GM04504 (cell line): ENCODE results near the gene TAS2R43.
"Not testable (repeated sequence)": the region's sequence is repeated elsewhere in the genome, so short reads cannot be mapped to it uniquely, and the experiment has no call there.

ENCODE experiments used
- DNase-seq: peaks from one replicate; pipeline ENCODE4 v3.0.0-alpha.2; 2012; ENCODE audit warnings: low read depth

Gene TAS2R43, protein sequence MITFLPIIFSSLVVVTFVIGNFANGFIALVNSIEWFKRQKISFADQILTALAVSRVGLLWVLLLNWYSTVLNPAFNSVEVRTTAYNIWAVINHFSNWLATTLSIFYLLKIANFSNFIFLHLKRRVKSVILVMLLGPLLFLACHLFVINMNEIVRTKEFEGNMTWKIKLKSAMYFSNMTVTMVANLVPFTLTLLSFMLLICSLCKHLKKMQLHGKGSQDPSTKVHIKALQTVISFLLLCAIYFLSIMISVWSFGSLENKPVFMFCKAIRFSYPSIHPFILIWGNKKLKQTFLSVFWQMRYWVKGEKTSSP

DNA sequence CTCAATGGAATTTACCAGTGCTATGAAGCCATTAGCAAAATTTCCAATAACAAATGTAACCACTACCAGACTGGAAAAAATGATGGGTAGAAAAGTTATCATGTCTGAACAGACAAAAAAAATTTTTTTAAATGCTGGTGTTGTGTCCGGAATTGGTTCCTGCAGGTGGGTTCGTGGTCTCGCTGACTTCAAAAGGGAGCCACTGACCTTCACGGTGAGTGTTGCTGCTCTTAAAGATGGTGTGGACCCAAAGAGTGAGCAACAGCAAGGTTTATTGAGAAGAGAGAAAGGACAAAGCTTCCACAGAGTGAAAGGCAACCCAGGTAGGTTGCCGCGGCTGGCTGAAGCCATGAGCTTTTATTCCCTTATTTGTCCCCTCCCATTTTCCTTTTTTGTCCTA is at the start of gene TAS2R43:
TAS2R43 (minus strand) TSS at position 186 of the 400 bp plus-strand sequence; CDS start at position 102, 84 bp downstream.
- no peak for DNase-seq

DNA sequence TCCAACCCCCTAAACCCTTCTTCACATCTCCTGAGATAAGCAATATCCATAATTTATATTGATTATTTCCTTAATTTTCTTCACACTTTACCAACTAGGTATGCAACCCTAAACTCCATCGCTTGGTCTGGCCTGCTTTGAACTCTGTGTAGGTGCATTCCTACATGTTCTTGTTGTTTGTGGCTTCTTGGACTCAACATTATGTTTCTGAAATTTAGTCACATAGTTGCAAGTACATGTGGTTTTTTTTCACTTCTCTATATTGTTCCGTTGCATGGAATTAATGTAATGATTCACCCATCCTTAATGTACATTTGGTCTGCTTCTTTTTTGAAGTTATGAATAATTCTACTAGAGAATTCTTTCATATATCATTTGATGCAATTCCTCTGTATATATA is 44.0 kb upstream of the TAS2R43 start:
- DNase-seq, result no peak

DNA sequence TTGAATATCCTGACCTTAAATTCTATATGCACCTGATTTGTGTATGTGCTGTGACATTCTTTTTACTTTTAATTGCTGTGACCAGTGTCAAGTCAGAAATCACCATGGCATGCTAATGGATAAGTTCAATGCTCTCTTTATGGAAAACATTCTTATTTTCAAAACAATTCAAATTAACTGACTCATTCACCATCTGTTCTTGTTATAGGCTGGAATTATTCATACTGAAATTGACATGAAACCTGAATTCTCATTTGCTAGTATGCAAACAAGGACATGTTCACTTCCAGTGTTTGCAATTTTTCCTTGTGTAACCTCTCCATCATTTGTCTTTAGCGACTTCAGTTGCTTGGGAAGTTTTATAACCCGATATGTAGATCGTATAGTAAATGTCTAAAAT is 42.2 kb upstream of the TAS2R43 start, which contains the start of gene TAS2R30:
TAS2R30 (minus strand) TSS at position 340 of the 400 bp plus-strand sequence. CDS start 400 bp downstream, outside the sequence.
- no peak for DNase-seq

DNA sequence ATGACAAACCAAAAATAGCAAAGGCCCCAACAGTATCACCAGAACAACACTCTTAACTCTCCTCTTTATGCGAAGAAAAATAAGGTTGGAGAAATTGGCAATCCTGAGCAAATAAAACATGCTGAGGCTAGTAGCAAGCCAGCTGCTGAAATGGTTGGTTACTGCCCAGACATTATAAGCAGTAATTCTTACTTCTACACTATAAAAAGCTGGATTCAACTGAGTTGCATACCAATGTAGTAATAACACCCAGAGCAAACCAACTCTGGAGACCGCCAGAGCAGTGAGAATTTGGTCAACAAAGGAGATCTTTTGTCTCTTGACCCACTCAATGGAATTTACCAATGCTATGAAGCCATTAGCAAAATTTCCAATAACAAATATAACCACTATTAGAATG is 41.7 kb upstream of the TAS2R43 start:
- no peak for DNase-seq

DNA sequence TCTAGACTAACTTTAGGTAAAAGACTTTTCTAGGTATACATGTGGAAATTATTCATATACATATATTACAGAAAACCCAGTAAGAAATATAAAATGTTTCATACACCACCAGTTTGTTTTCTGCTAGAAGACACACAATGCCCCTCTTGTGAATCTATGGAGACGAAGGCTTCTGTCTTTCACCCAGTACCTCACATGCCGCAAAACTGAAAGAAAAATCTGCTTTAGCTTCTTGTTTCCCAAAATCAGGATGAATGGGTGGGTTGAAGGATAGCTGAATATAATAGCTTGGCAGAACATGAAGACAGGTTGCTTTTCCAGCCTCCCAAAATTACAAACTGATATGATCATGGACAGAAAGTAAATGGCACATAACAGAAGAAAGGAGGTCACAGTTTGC is 41.0 kb upstream of the TAS2R43 start:
- DNase-seq, result no peak

DNA sequence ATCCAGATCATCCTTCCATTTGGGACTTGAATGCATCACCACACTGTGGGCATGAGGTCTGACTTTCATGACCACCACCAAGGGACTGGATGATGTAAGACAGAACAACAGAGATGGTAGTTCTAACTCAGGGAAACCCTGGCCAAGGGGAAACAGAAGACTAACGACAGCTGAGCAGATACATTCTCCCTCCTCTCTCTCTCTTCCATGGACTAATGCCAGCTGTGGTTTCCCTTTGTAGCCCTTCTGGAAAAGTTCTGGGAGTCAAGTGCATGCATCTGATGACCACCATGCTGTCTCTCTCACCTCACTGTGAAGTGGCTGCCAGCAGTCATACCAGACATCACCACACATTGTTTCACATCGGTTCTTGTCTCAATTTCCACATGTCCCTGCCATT is 38.9 kb upstream of the TAS2R43 start:
- DNase-seq, result no peak

DNA sequence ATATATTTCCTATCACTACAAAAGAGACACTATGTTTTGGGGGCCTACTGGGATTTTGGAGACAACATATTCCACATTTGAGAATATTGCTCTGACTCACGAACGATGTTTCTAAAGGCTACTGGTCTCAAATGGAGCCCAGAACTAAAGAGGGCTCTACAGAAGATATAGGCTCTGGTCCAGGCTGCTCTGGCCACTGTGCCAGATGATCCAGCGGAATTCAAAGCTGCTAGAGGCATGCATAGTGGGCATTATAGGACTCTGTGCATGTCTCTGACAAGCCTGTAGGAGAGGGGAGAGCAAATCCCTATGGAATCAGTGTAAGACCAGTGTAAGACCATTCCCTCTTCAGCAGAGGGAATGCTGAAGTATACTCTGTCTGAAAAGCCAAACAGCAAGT is 38.3 kb upstream of the TAS2R43 start:
- DNase-seq, result no peak

DNA sequence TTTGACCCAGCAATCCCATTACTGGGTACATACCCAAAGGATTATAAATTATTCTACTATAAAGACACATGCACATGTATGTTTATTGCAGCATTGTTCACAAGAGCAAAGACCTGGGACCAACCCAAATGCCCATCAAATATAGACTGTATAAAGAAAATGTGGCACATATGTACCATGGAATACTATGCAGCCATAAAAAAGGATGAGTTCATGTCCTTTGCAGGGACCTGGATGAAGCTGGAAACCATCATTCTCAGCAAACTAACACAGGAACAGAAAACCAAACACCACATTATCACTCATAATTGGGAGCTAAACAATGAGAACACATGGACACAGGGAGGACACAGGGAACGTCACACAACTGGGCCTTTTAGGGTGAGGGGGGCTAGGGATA is 22.0 kb upstream of the TAS2R43 start:
- not testable (repeated sequence) for DNase-seq

DNA sequence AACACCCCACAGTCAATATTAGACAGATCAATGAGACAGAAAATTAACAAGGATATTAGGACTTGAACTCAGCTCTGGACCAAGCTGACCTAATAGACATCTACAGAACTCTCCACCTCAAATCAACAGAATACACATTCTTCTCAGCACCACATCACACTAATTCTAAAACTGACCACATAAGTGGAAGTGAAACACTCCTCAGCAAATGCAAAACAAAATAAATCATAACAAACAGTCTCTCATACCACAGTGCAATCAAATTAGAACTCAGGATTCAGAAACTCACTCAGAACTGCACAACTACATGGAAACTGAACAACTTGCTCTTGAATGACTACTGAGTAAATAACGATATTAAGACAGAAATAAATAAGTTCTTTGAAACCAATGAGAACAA is 19.1 kb upstream of the TAS2R43 start:
- DNase-seq, result not testable (repeated sequence)

DNA sequence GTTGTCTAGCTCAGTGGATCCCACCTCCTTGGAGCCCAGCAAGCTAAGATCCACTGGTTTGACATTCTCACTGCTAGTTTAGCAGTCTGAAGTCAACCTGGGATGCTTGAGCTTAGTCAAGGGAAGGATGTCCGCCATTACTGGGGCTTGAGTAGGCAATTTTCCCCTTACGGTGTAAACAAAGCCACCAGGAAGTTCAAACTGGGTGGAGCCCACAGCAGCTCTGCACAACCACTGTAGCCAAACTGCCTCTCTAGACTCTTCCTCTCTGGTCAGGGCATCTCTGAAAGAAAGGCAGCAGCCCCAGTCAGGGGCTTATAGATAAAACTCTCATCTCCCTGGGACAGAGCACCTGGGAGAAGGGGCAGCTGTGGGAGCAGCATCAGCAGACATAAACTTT is 16.7 kb upstream of the TAS2R43 start:
- no peak for DNase-seq

DNA sequence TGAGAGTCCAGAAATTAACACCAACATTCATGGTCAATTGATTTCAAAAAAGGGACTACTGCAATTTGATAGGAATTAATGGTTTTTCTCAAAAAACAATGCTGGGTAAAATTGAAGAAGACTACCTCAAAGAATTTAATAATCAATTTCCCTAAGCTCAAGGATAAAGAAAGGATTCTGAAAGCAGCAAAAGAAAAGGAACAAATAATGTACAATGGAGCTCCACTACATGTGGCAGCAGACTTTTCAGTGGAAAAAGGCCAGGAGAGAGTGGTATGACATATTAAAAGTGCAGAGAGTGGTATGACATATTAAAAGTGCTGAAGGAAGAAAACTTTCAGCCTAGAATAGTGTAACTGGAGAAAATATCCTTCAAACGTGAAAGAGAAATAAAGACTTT is 15.6 kb upstream of the TAS2R43 start:
- no peak for DNase-seq

DNA sequence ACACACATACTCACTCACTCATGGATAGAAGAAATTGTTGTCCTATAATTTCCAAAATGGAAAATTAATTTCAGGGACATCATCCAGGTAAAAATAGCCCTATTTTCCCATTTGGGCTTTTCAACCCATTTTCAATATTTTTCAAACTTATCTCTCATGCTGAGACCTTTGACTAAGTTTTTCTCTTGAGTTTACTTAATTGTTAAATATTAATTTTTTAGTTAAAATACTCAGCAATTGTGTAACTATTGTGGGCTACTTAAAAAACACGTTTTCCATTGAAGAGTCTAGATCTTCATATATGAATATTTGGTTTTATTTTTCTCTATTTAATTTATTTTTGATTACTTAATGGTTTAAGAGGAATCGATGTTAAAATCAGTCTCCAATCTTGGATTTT is 14.2 kb upstream of the TAS2R43 start:
- DNase-seq, result no peak

DNA sequence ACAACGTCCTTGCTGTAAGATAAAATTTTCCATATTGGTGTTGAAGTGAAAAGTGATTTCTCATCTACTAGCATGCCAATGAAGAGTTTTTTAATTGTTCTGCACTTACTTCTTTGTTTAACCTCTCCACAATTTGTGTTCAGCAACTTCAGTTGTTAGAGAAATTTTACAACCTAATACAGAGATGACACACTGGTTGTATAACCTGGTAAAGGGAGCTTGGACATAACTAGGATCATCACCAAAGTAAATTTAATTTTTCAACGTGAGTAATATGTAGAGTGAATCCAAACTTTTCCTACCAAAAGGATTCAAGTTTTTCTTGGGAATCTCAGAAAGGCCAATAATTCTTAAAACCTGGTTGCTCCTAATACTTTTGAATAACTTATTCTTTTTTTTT is 13.4 kb upstream of the TAS2R43 start:
- DNase-seq, result no peak

DNA sequence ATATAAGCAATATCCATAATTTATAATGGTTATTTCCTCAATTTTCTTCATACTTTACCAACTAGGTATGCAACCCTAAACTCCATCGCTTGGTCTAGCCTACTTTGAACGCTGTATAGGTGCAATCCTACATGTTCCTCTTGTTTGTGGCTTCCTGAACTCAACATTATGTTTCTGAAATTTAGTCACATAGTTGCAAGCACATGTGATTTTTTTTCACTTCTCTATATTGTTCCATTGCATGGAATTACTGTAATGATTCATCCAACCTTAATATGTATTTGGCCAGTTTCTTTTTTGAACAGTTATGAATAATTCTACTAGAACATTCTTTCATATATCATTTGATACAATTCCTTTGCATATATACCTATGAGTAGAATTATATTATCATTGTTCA is 2.8 kb upstream of the TAS2R43 start:
- not testable (repeated sequence) for DNase-seq

DNA sequence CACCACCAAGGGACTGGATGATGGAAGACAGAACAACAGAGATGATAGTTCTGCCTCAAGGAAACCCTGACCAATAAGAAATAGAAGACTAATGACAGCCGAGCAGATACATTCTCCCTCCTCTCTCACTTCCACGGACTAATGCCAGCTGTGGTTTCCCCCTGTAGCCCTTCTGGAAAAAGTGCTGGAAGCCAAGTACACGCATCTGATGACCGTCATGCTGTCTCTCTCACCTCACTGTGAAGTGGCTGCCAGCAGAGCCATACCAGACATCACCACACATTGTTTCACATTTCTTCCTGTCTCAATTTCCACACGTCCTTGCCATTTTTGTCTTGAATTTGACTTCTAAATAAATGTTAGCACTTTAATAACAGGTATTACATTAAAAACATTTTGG is 2.9 kb downstream of the TAS2R43 start:
- no peak for DNase-seq

DNA sequence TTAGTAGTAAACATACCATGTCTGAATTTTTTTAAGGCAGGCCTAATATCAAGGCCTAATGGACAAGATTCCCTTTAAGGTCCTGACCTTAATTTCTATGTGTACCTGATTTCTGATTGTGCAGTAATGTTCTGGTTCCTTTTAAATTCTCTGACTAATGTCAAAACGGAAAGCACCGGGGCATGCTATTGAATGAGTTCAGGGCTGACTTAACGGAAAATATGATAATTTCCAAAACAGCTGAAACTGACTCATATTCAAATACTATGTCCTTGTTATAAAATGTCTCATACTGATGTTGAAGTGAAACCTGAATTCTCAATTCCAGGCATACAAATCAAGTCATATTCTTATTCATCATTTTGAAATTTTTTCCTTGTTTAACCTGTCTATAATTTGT is 6.7 kb downstream of the TAS2R43 start:
- no peak for DNase-seq

DNA sequence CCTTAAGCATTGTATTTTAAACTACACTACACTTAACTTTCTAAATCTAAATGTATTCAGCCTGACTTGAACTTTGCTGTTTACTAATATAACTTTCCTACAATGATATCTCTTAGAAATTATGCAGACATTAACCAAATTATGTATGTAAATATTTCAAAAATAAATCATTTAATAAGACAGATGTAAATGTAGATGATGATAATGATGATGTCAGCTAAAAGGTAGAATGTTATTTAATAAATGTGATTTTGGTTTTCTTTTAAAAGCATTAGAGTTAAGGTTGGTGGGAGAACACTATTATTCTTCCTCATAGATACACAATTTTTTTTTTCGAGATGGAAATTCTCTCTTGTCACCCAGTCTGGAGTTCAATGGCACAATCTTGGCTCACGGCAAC is 10.1 kb downstream of the TAS2R43 start:
- DNase-seq, result no peak

DNA sequence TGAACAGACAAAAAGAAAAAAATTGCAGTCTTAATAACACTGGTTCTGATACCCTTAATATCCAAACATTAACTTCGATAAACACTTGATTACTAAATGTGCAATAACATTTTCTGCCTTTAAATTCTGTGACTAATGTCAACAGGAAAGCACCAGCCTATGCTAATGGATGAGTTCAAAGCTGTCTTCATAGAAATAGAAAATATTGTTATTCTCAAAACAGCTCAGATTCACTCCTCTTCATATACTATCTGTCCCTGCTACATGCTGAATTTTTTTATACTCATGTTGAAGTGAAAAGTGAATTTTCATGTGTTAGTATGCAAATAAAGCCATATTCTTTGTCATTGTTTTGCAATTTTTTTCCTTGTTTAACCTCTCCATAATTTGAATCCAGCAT is 13.9 kb downstream of the TAS2R43 start:
- DNase-seq, result no peak

DNA sequence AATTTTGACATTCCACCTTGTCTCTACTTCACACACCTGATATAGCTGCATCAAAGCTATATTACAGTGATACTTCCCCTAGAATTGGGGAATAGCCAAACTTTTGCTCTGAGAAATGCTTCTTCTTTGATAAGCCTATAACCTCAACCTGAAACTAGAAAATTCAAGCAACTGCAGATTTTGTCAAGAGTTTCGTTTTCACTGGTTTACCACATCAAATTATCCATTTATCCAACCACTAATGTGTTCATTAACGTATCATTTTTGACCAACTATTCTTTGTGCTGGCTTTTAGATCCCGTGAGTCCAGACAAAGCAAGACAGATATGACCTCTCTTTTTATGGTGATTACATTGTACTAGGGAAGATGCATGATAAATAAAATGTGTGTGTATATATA is 16.5 kb downstream of the TAS2R43 start:
- no peak for DNase-seq

DNA sequence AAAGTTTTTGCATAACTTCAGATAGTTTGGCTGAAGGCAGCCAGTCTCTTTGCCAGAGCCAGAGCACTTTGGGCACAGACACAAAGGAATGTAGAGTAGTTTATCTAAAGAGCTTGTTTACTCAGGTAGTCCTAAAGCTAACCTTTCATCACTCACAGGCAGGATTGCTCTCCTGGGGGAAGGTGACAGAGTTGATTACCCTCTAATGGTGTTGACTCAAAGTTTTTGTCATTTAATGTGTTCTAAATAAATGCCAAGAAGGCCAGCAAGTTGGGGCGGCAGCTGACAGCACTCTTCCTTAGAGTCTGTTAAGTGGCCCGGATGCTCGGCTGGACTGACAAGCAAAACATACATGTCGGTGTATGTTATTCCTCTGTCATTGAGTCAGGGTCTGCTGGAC is 20.7 kb downstream of the TAS2R43 start:
- DNase-seq, result no peak

DNA sequence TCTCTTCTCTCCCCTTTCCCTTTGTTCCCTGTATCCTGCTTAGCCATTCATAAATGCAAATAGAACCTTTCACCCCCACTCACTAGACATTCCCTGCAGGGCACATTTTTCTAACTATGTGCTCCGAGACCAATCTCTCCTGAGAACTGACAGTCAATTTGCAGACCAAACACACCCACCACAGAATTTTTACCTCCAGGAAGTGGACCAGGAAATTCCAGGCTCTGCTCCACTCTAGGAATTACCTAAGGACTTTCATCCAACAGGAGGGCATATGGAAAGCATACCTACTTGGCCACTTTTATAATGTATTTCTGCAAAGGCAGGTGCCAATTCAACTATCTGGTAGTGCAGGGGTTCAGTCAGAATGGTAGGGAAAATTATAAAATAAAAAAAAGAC is 21.1 kb downstream of the TAS2R43 start:
- no peak for DNase-seq

DNA sequence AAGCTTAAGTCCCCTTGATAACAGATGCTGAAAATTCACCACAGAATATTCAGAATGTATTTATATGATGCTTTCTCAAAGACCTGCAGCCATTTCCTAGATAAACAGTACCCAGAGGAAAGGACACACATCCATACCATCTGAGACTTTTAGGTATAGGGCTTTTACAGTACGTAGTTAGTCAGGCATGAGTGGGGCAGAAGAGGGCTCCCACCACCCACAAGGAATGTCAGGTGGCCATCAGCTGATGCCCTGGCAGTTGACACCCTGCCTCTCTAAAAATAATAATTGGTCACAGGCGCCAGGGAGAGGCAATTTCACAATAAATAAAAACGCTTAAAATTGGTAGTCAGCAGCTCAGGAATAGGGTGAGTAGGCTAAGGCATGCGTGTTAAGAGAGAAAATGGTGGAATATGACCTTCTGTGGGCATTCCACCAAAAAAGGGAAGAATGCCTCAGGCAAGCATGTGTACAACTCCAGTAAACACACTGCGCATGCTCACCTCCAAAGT is 22.2 kb downstream of the TAS2R43 start:
- DNase-seq, result no peak

DNA sequence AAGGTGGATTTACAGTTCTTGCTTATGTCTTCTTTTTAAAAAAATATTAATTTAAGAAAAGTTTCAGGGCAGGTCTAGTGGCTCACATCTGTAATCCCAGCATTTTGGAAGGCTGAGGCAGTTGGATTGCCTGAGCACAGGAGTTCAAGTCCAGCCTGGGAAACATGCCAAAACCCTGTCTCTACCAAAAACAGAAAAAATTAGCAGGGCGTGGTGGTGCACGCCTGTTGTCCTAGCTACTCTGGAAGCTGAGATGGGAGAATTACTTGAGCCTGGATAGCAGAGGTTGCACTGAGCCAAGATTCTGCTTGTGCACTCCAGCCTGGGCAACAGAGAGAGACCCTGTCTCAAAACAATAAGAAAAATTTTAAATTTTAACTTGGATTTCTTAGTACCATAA is 24.6 kb downstream of the TAS2R43 start:
- no peak for DNase-seq

DNA sequence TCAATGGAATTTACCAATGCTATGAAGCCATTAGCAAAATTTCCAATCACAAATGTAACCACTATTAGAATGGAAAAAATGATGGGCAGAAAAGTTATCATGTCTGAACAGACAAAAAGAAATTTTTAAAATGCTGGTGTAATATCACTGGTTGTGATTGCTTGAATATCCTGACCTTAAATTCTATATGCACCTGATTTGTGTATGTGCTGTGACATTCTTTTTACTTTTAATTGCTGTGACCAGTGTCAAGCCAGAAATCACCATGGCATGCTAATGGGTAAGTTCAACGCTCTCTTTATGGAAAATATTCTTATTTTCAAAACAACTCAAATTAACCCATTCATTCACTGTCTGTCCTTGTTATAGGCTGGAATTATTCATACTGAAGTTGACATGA is 29.9 kb downstream of the TAS2R43 start, which contains the start of gene TAS2R46:
TAS2R46 (minus strand) TSS at position 101 of the 400 bp plus-strand sequence; CDS start at position 101, 0 bp downstream.
- not testable (repeated sequence) for DNase-seq
